NCI-H2196 treated with DMSO at 0.1 percent for 48 hours (cell line): ENCODE results near the gene SEL1L2.
A peak's percentile ranks its signal among the peaks of the same experiment; 100 is the strongest.

Source experiments
- DNase-seq: peaks from one replicate; lab custom pipeline; 2025; ENCODE audit not compliant: unreplicated experiment; lab: John Stamatoyannopoulos, UW

Gene SEL1L2

GRCh38 chr20:13934992-13935894, 55.2 kb downstream of the SEL1L2 start:
- DNase-seq, result no peak

GRCh38 chr20:13930281-13930680, 60.1 kb downstream of the SEL1L2 start:
- DNase-seq, result no peak

- DNase-seq, result no peak
These were observed 60.6 kb downstream of the SEL1L2 start for GRCh38 chr20:13929836-13930235.

GRCh38 chr20:13928901-13929300, 61.5 kb downstream of the SEL1L2 start:
- DNase-seq, result no peak

GRCh38 chr20:13927171-13927570, 63.2 kb downstream of the SEL1L2 start:
- no peak for DNase-seq

- no peak for DNase-seq
These were observed 68.2 kb downstream of the SEL1L2 start for GRCh38 chr20:13922241-13922640.

GRCh38 chr20:13915284-13915683, 75.1 kb downstream of the SEL1L2 start:
- peak; percentile 31 for DNase-seq

GRCh38 chr20:13913572-13913971, 76.8 kb downstream of the SEL1L2 start:
- DNase-seq, result no peak

- no peak for DNase-seq
These were observed 77.3 kb downstream of the SEL1L2 start for GRCh38 chr20:13913131-13913530.

GRCh38 chr20:13910492-13910891, 79.9 kb downstream of the SEL1L2 start:
- no peak for DNase-seq

GRCh38 chr20:13909067-13909466, 81.3 kb downstream of the SEL1L2 start:
- DNase-seq, result no peak

GRCh38 chr20:13904766-13905165, 85.6 kb downstream of the SEL1L2 start:
- no peak for DNase-seq

- no peak for DNase-seq
These were observed 89.9 kb downstream of the SEL1L2 start for GRCh38 chr20:13900496-13900895.

GRCh38 chr20:13898012-13898612, 92.3 kb downstream of the SEL1L2 start:
- DNase-seq, result no peak

- DNase-seq, result no peak
These were observed 98.8 kb downstream of the SEL1L2 start for GRCh38 chr20:13891575-13891974.

GRCh38 chr20:13884803-13885202, 105.6 kb downstream of the SEL1L2 start:
- no peak for DNase-seq

- no peak for DNase-seq
These were observed 107.0 kb downstream of the SEL1L2 start for GRCh38 chr20:13883425-13883824.

- DNase-seq, result no peak
These were observed 111.8 kb downstream of the SEL1L2 start for GRCh38 chr20:13878566-13878965.

- DNase-seq, result no peak
These were observed 112.6 kb downstream of the SEL1L2 start for GRCh38 chr20:13877793-13878192.

GRCh38 chr20:13875265-13875811, 115.1 kb downstream of the SEL1L2 start:
- no peak for DNase-seq

- no peak for DNase-seq
These were observed 115.8 kb downstream of the SEL1L2 start for GRCh38 chr20:13874394-13875157.
